ENCODE results near the gene ASB16. TPM values are rescaled to one million over a fixed set of nuclear protein-coding genes. Genes with fewer than 3 reads are reported as not detected.
A peak's percentile ranks its signal among the peaks of the same experiment; 100 is the strongest.

Gene ASB16
- total and polyA plus RNA-seq, 9 of the 15 experiments (the other 6 are each of a cell fraction or from before 2014, with no cell fraction given) = 0.03 to 0.07 TPM; not detected in 7

GRCh38 chr17:44159519-44160210 is 10.8 kb upstream of the ASB16 start (continued):
- TF ChIP-seq BHLHE40 (IDR thresholded peaks at IDR 0.05; ENCODE audit: low read length) (peak; percentile 98), ZBTB7A (IDR thresholded peaks at IDR 0.05; ENCODE audit: borderline replicate concordance, control insufficient read depth, low read depth, low read length) (no peak; the same call in 1 of the 2 replicates), CC2D1A (IDR thresholded peaks at IDR 0.05) (peak; percentile 24; the same call in 1 of the 2 replicates), MYNN (IDR thresholded peaks at IDR 0.05) (0 out of 2 replicates have a peak, but pooled peaks have one; percentile 23), MYNN (CRISPR knock-in tag; IDR thresholded peaks at IDR 0.05) (no peak), PHF8 (IDR thresholded peaks at IDR 0.05; ENCODE audit: borderline replicate concordance, low read length) (no peak), E2F6 (IDR thresholded peaks at IDR 0.05; ENCODE audit: borderline replicate concordance in 1 of 2, extremely low read depth in 1 of 2, insufficient read depth in 1 of 2, insufficient read length in 1 of 2, low read depth in 1 of 2, low read length in 1 of 2, poor library complexity in 1 of 2, severe bottlenecking in 1 of 2) (peak; percentile 3 to 29), ID3 (CRISPR knock-in tag; IDR thresholded peaks at IDR 0.05) (no peak), ID3 (tag; IDR thresholded peaks at IDR 0.05) (no peak), ZHX1 (conservative IDR thresholded peaks at IDR 0.05; ENCODE audit: low read length) (no peak), FOS (IDR thresholded peaks at IDR 0.05; ENCODE audit: extremely low read depth, insufficient read length) (peak; percentile 47), MCM2 (IDR thresholded peaks at IDR 0.05; ENCODE audit: low read depth) (no peak), HDAC6 (IDR thresholded peaks at IDR 0.05; ENCODE audit: low read depth, low read length) (no peak), ZNF644 (tag; IDR thresholded peaks at IDR 0.05; ENCODE audit: low read depth) (peak; percentile 69; the same call in 1 of the 2 replicates), TBL1XR1 (IDR thresholded peaks at IDR 0.05; ENCODE audit: low read length in 2 of 2) (no peak), KAT7 (CRISPR knock-in tag; IDR thresholded peaks at IDR 0.05; ENCODE audit: borderline replicate concordance) (no peak), ZNF384 (IDR thresholded peaks at IDR 0.05; ENCODE audit: low read depth, low read length) (peak; percentile 64; the same call in 1 of the 2 replicates), CBX3 (IDR thresholded peaks at IDR 0.05; ENCODE audit: borderline replicate concordance in 1 of 2, low read length in 2 of 2) (peak in 1 of 2 experiments; percentile 26; a peak in 1 of 3 replicates), RAD51 (IDR thresholded peaks at IDR 0.05; ENCODE audit: borderline replicate concordance, low read depth) (peak; percentile 97)
- TF ChIP-seq, protein P1, sequence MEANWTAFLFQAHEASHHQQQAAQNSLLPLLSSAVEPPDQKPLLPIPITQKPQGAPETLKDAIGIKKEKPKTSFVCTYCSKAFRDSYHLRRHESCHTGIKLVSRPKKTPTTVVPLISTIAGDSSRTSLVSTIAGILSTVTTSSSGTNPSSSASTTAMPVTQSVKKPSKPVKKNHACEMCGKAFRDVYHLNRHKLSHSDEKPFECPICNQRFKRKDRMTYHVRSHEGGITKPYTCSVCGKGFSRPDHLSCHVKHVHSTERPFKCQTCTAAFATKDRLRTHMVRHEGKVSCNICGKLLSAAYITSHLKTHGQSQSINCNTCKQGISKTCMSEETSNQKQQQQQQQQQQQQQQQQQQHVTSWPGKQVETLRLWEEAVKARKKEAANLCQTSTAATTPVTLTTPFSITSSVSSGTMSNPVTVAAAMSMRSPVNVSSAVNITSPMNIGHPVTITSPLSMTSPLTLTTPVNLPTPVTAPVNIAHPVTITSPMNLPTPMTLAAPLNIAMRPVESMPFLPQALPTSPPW (CRISPR knock-in tag; IDR thresholded peaks at IDR 0.05) = peak; percentile 77
- TF ChIP-seq, protein P2, sequence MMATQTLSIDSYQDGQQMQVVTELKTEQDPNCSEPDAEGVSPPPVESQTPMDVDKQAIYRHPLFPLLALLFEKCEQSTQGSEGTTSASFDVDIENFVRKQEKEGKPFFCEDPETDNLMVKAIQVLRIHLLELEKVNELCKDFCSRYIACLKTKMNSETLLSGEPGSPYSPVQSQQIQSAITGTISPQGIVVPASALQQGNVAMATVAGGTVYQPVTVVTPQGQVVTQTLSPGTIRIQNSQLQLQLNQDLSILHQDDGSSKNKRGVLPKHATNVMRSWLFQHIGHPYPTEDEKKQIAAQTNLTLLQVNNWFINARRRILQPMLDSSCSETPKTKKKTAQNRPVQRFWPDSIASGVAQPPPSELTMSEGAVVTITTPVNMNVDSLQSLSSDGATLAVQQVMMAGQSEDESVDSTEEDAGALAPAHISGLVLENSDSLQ (IDR thresholded peaks at IDR 0.05) = no peak; the same call in none of the 2 replicates
